Bronchial epithelial cell (primary cell): ENCODE results near the gene CLEC14A. TPM values are rescaled to one million over a fixed set of nuclear protein-coding genes. Genes with fewer than 3 reads are reported as not detected.

ENCODE experiments used
- DNase-seq: peaks from one replicate; pipeline ENCODE4 v3.0.0-alpha.2; 2010; ENCODE audit warnings: low read depth
- FAIRE-seq: peaks from 2 replicates; lab custom pipeline; 2011; peaks lifted over from hg19 to GRCh38; lab: Jason Lieb, UNC
- H3K27me3 ChIP-seq: 2 replicates; pipeline ENCODE4 v1.5.1; 2011; ENCODE audit warnings: low read length; ENCODE audit not compliant: control insufficient read depth, insufficient read depth
- H3K36me3 ChIP-seq: 2 replicates; pipeline ENCODE4 v1.5.1; 2011; ENCODE audit warnings: low read length; ENCODE audit not compliant: control insufficient read depth, insufficient read depth
- H3K4me3 ChIP-seq: 2 replicates; pipeline ENCODE4 v1.5.1; 2011; ENCODE audit warnings: mild to moderate bottlenecking, low read depth, low read length, control low read depth
- total RNA-seq: library from RNA; depleted of rRNA; stranded (reverse); fragments of >200 nt; gene quantifications from 2 replicates; pipeline ENCODE4 v1.2.1, GENCODE V29; 2014
- TF ChIP-seq, protein P1 (sequence below): IDR thresholded peaks from 2 replicates; pipeline ENCODE4 v1.5.1; 2011; ENCODE audit warnings: mild to moderate bottlenecking, moderate library complexity, low read length, control low read depth, inconsistent platforms; ENCODE audit not compliant: insufficient read depth, severe bottlenecking

CLEC14A gene
- total RNA-seq, 1 donor from 2014 or later = not detected

DNA sequence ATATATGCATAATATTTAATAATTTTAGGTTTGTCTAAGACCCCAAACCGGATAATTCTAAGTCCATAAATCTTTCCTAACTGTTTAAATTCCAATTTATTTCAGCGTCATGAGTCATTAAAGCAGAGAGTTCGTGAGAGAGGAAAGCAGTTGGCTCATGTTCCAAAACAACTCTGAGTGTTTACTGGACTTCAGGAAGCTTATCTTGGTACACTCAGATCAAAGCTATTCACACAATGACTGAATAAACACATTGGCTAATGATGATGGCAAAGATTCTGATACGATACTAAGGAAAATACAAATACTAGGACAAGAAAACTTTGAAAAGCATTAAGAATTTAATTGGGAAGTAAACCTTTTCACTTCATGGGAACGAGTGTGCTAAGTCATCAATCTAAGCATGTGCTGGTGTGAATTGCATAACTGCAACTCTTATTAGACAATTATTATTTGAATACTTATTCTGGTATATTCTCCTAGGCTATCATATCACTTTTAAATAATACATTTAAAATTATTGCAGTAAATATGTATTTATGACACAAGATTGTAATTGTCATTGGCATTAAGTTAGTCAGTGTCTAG is 34.8 kb upstream of the CLEC14A start:
- H3K4me3 ChIP-seq = no peak overlapping the region
- H3K36me3 ChIP-seq = no peaks in the 10 kb centered on the region
- no peak for FAIRE-seq
- DNase-seq = peak; percentile 93
- H3K27me3 ChIP-seq = no peaks in the 10 kb centered on the region
- TF ChIP-seq, protein P1, sequence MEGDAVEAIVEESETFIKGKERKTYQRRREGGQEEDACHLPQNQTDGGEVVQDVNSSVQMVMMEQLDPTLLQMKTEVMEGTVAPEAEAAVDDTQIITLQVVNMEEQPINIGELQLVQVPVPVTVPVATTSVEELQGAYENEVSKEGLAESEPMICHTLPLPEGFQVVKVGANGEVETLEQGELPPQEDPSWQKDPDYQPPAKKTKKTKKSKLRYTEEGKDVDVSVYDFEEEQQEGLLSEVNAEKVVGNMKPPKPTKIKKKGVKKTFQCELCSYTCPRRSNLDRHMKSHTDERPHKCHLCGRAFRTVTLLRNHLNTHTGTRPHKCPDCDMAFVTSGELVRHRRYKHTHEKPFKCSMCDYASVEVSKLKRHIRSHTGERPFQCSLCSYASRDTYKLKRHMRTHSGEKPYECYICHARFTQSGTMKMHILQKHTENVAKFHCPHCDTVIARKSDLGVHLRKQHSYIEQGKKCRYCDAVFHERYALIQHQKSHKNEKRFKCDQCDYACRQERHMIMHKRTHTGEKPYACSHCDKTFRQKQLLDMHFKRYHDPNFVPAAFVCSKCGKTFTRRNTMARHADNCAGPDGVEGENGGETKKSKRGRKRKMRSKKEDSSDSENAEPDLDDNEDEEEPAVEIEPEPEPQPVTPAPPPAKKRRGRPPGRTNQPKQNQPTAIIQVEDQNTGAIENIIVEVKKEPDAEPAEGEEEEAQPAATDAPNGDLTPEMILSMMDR = no peak

DNA sequence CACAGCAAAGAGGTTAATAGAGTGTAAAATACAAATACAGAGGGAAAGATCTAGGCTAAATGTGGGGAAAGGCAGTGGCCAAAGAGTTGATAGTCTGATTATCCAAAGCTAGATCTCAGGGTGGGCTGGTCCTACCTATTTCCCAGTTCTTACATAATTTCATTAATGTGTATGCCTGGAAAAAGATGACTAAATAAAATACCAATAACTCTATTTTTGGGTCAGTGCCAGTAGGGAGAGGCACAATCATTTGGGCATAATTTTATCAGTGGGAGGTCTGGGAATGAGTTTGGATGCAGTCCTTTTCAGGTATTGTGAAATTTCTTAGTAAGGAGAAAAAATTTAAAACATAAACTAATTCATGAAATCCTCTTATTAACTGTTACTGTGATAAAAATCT is 30.6 kb upstream of the CLEC14A start:
- Histone ChIP-seq H3K4me3 (no peak overlapping the region), H3K36me3 (no peaks in the 10 kb centered on the region), H3K27me3 (no peaks in the 10 kb centered on the region)
- DNase-seq = no peak
- no peak for FAIRE-seq
- TF ChIP-seq, protein P1 = no peak

DNA sequence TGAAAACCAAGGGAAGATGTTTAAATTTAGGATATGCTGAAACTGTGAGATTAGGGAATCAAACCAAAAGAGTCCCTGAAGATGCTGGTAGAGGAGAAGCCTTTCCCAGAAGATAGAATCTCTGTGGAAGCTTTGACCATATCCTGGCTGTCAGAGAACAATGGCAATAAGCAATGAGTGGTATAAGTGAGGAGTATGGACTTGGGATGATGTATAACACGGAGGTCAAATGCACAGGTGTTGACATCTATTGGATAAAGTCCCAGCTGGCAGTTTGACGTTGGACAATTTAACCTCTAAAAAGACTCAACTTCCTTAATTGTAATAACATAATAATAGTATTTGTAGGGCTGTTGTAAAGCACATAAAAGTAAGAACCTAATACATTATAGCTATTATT is 30.1 kb upstream of the CLEC14A start:
- TF ChIP-seq, protein P1 = no peak
- FAIRE-seq = no peak
- no peak for DNase-seq
- no peak overlapping the region for H3K4me3 ChIP-seq
- no peaks in the 10 kb centered on the region for H3K36me3 ChIP-seq
- no peaks in the 10 kb centered on the region for H3K27me3 ChIP-seq

DNA sequence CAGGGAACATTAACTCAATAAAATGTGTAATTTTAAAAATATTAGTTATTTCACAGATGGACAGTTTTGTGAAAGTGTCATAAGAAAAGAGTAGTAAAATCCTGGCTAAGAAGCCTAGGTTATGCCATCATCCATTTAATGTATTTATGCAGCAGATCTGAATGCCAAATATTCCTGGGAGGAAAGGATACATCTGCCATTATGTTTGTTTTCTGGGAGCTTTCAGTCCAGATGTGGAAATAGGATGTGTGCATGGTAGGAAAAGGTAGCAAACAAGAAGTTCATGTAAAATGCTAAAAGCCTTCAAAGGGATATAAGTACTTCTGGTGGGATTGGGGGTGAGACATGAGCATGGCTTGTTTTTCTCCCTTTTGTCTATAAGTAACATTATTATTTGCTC is 27.0 kb upstream of the CLEC14A start:
- H3K4me3 ChIP-seq = no peak overlapping the region
- TF ChIP-seq, protein P1 = no peak
- no peaks in the 10 kb centered on the region for H3K36me3 ChIP-seq
- no peak for DNase-seq
- FAIRE-seq = no peak
- H3K27me3 ChIP-seq = no peaks in the 10 kb centered on the region

DNA sequence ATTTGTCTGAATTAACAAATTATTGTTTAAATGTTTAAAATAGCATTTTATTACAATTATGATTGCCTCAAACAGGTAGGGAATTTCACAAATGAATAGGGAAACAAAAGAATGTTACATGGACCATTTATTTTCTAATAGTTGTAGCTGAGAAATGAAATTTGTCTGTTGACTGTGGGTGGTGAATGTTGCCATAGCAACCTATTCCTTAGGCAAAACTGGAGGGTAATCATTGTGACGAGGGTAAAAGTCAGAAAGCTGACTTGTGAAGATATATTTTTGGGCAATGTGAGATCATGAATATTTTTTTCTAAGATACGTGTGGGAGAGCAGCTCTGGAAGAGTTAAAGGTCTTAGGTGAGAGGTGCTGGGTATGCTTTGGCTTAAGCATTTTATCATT is 24.2 kb upstream of the CLEC14A start:
- FAIRE-seq (no peak), DNase-seq (no peak)
- H3K4me3 ChIP-seq = no peak overlapping the region

More for the DNA sequence above, 24.2 kb upstream of the CLEC14A start:
- H3K36me3 ChIP-seq = no peaks in the 10 kb centered on the region
- TF ChIP-seq, protein P1 = no peak
- no peaks in the 10 kb centered on the region for H3K27me3 ChIP-seq
